ENCODE measurements around the gene EPS8L2.

- TF ChIP-seq POLR2AphosphoS5 (IDR thresholded peaks at IDR 0.05) (no peak), CTCF (IDR thresholded peaks at IDR 0.05) (no peak), POLR2A (IDR thresholded peaks at IDR 0.05) (no peak)
Observed at GRCh38 chr11:771617-772204, 65.7 kb downstream of the EPS8L2 start.

All from suprapubic skin (tissue), 4 donors.